SK-N-SH (cell line): ENCODE data around the gene WLS. TPM values are rescaled to one million over a fixed set of nuclear protein-coding genes. Genes with fewer than 3 reads are reported as not detected.

Experiments used
- CTCF ChIA-PET: fragments of 300-600, 350-600 bp; formaldehyde crosslinking; extraction: SDS; loops from one replicate; lab custom pipeline; 2021; lab: Yijun Ruan, JAX
- POLR2A ChIA-PET: fragments of 350-600 bp; sonication (Branson Sonifier 250); formaldehyde crosslinking; extraction: SDS; loops from one replicate; lab custom pipeline; 2020; ENCODE audit warnings: antibody characterized with exemption, inconsistent platforms; lab: Yijun Ruan, JAX
- DNase-seq: peaks from one replicate; pipeline ENCODE4 v3.0.0; 2012
- H2AFZ ChIP-seq: fragments of 200-600 bp; sonication (generic); 2 replicates; pipeline ENCODE4 v1.8.1; 2016; ENCODE audit warnings: antibody characterized with exemption, mild to moderate bottlenecking, low read depth
- H3F3A ChIP-seq: fragments of 200-600 bp; sonication (generic); replicated peaks from 2 replicates; pipeline ENCODE3; 2016; ENCODE audit warnings: antibody characterized with exemption, mild to moderate bottlenecking; ENCODE audit not compliant: insufficient read depth
- H3K27ac ChIP-seq, 2 experiments: fragments of 200-500 bp in 1 of 2; fragments of 200-600 bp in 1 of 2; sonication (Bioruptor generic) in 1 of 2; sonication (generic), shearing (Covaris generic) in 1 of 2; 2 replicates each; pipeline versions ENCODE4 v1.5.1 to v1.6.1; 2014 to 2016; ENCODE audit warnings: low read depth in 2 of 2, inconsistent platforms in 1 of 2, low read length in 1 of 2, mild to moderate bottlenecking in 1 of 2, mixed read lengths in 1 of 2
- H3K27me3 ChIP-seq: fragments of 200-600 bp; sonication (generic), shearing (Covaris generic); 2 replicates; pipeline ENCODE4 v1.6.1; 2016; ENCODE audit warnings: mixed run types; ENCODE audit not compliant: insufficient read depth
- H3K36me3 ChIP-seq, 2 experiments: fragments of 200-500 bp in 1 of 2; fragments of 200-600 bp in 1 of 2; sonication (Bioruptor generic) in 1 of 2; sonication (generic) in 1 of 2; replicated peaks in 1 of 2; 2 replicates each; pipeline versions ENCODE3 to v1.5.1; 2014 to 2016; ENCODE audit warnings: low read length in 1 of 2, mild to moderate bottlenecking in 1 of 2; ENCODE audit not compliant: insufficient read depth in 2 of 2, control insufficient read depth in 1 of 2
- H3K4me1 ChIP-seq, 2 experiments: fragments of 200-500 bp in 1 of 2; fragments of 200-600 bp in 1 of 2; sonication (Bioruptor generic) in 1 of 2; sonication (generic), shearing (Covaris generic) in 1 of 2; 2 replicates each; pipeline versions ENCODE4 v1.5.1 to v1.6.1; 2014 to 2016; ENCODE audit warnings: low read depth in 1 of 2, low read length in 1 of 2, mixed run types in 1 of 2; ENCODE audit not compliant: insufficient read depth in 2 of 2, control insufficient read depth in 1 of 2
- H3K4me2 ChIP-seq: fragments of 200-600 bp; sonication (generic), shearing (Covaris generic); 2 replicates; pipeline ENCODE4 v1.6.1; 2017; ENCODE audit warnings: mixed run types
- H3K4me3 ChIP-seq, 2 experiments: fragments of 200-500 bp in 1 of 2; fragments of 200-600 bp in 1 of 2; sonication (Bioruptor generic) in 1 of 2; sonication (generic), shearing (Covaris generic) in 1 of 2; 2 replicates each; pipeline versions ENCODE4 v1.5.1 to v1.8.1; 2014 to 2016; ENCODE audit warnings: low read depth in 2 of 2, inconsistent platforms in 1 of 2, low read length in 1 of 2, mild to moderate bottlenecking in 1 of 2, mixed read lengths in 1 of 2, moderate library complexity in 1 of 2
- H3K79me2 ChIP-seq: fragments of 200-600 bp; sonication (generic); 2 replicates; pipeline ENCODE4 v1.8.1; 2017; ENCODE audit warnings: mild to moderate bottlenecking; ENCODE audit not compliant: insufficient read depth
- H3K9ac ChIP-seq: fragments of 200-600 bp; sonication (generic); 2 replicates; pipeline ENCODE4 v1.6.1; 2017; ENCODE audit warnings: mixed run types
- H3K9me2 ChIP-seq: fragments of 200-600 bp; sonication (generic); 2 replicates; pipeline ENCODE4 v1.6.1; 2017; ENCODE audit warnings: mixed run types
- H3K9me3 ChIP-seq: fragments of 200-600 bp; sonication (generic); 2 replicates; pipeline ENCODE4 v1.6.1; 2017; ENCODE audit warnings: mixed run types, mild to moderate bottlenecking, moderate library complexity
- H4K20me1 ChIP-seq: fragments of 200-600 bp; sonication (generic); 2 replicates; pipeline ENCODE4 v1.6.1; 2017; ENCODE audit warnings: mild to moderate bottlenecking, mixed run types; ENCODE audit not compliant: insufficient read depth
- CTCF ChIP-seq: fragments of 200-600 bp; sonication (generic); IDR thresholded peaks from 2 replicates; pipeline ENCODE4 v1.6.1; 2017; ENCODE audit warnings: antibody characterized with exemption, mild to moderate bottlenecking, moderate library complexity
- ELF1 ChIP-seq: IDR thresholded peaks from 2 replicates; pipeline ENCODE4 v1.4.0; 2012
- EP300 ChIP-seq, 2 experiments: IDR thresholded peaks; 2 replicates each; pipeline versions ENCODE4 v1.4.0 to v1.6.1; 2012; ENCODE audit warnings: borderline replicate concordance in 1 of 2, low read depth in 1 of 2, low read length in 1 of 2
- EZH2phosphoT487 ChIP-seq: fragments of 200-600 bp; sonication (generic); IDR thresholded peaks from 2 replicates; pipeline ENCODE4 v1.6.1; 2017; ENCODE audit warnings: low read depth, mixed run types, mild to moderate bottlenecking, antibody characterized with exemption, moderate library complexity, borderline replicate concordance
- FOSL2 ChIP-seq: IDR thresholded peaks from 2 replicates; pipeline ENCODE4 v1.4.0; 2012; ENCODE audit warnings: low read depth, mild to moderate bottlenecking, moderate library complexity, borderline replicate concordance
- GABPA ChIP-seq: IDR thresholded peaks from 2 replicates; pipeline ENCODE4 v1.4.0; 2012; ENCODE audit warnings: low read depth, mild to moderate bottlenecking
- MXI1 ChIP-seq: IDR thresholded peaks from 2 replicates; pipeline ENCODE4 v1.6.1; 2012; ENCODE audit warnings: mild to moderate bottlenecking, low read depth, low read length, improper control_type of control experiment
- NFIC ChIP-seq: IDR thresholded peaks from 2 replicates; pipeline ENCODE4 v1.4.0; 2012; ENCODE audit warnings: borderline replicate concordance
- NRF1 ChIP-seq: IDR thresholded peaks from 2 replicates; pipeline ENCODE4 v1.6.1; 2012; ENCODE audit warnings: low read depth, mild to moderate bottlenecking, low read length
- POLR2AphosphoS5 ChIP-seq: IDR thresholded peaks from 2 replicates; pipeline ENCODE4 v1.6.1; 2012; ENCODE audit warnings: low read depth, low read length
- RFX5 ChIP-seq: IDR thresholded peaks from 2 replicates; pipeline ENCODE4 v1.6.1; 2012; ENCODE audit warnings: mild to moderate bottlenecking, improper control_type of control experiment, low read length
- TCF12 ChIP-seq: IDR thresholded peaks from 2 replicates; pipeline ENCODE4 v1.4.0; 2012
- TEAD4 ChIP-seq: IDR thresholded peaks from 2 replicates; pipeline ENCODE4 v1.4.0; 2012; ENCODE audit warnings: mild to moderate bottlenecking, borderline replicate concordance; ENCODE audit not compliant: insufficient read depth
- USF2 ChIP-seq: fragments of 150-350 bp; IDR thresholded peaks from 2 replicates; pipeline ENCODE4 v1.6.1; 2017; ENCODE audit warnings: antibody characterized with exemption, low read length, low read depth, borderline replicate concordance
- WGBS: methylation state at CpG from one replicate; pipeline ENCODE4 v1.1.6; 2017; ENCODE audit warnings: low lambda C conversion rate; 5-methylcytosine and 5-hydroxymethylcytosine counted together
- polyA plus RNA-seq, 3 experiments: library from polyadenylated mRNA; depleted of rRNA; stranded (reverse); fragments of >200 nt; gene quantifications; 2 replicates each; pipeline ENCODE4 v1.2.3, GENCODE V29; 2012
- TF ChIP-seq, protein P1 (sequence below): IDR thresholded peaks from 2 replicates; pipeline ENCODE4 v1.4.0; 2012; ENCODE audit warnings: low read depth, borderline replicate concordance
- TF ChIP-seq, protein P2 (sequence below): IDR thresholded peaks from 2 replicates; pipeline ENCODE4; 2012
- TF ChIP-seq, protein P3 (sequence below): IDR thresholded peaks from 2 replicates; pipeline ENCODE4 v1.4.0; 2012; ENCODE audit warnings: low read depth, borderline replicate concordance

Gene WLS
- polyA plus RNA-seq, 1 of the 3 experiments (the other 2 are of a cell fraction) = 69.0 TPM

DNA sequence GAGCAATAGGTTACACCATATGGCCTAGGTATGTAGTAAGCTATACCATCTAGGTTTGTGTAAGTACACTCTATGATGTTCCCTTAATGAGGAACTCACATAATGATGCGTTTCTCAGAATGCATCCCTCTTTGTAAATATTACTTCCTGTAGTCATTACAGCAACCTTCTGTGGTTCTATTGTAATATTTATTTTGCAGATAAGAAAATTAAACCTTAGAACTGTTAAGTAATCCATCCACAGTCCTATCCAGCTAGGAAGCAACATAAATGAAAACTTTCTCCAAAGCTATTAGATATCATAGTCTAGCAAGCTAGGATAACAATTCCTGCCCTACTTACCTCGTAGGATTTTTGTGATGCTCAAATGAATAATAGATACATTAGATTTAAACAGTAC lies 88.7 kb downstream of the WLS start (continued):
- TF ChIP-seq, protein P1, sequence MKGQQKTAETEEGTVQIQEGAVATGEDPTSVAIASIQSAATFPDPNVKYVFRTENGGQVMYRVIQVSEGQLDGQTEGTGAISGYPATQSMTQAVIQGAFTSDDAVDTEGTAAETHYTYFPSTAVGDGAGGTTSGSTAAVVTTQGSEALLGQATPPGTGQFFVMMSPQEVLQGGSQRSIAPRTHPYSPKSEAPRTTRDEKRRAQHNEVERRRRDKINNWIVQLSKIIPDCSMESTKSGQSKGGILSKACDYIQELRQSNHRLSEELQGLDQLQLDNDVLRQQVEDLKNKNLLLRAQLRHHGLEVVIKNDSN = no peak
- TF ChIP-seq USF2 (no peak), EP300 (IDR thresholded peaks at IDR 0.05; ENCODE audit: borderline replicate concordance in 1 of 2, low read depth in 1 of 2, low read length in 1 of 2) (no peak), GABPA (no peak), RFX5 (no peak), POLR2AphosphoS5 (no peak), ELF1 (no peak), NRF1 (no peak), MXI1 (no peak)
- TF ChIP-seq, protein P2, sequence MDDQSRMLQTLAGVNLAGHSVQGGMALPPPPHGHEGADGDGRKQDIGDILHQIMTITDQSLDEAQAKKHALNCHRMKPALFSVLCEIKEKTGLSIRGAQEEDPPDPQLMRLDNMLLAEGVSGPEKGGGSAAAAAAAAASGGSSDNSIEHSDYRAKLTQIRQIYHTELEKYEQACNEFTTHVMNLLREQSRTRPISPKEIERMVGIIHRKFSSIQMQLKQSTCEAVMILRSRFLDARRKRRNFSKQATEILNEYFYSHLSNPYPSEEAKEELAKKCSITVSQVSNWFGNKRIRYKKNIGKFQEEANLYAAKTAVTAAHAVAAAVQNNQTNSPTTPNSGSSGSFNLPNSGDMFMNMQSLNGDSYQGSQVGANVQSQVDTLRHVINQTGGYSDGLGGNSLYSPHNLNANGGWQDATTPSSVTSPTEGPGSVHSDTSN = no peak

GRCh38 chr1:68142461-68142860 lies 89.9 kb downstream of the WLS start:
- POLR2A ChIA-PET = no interaction called here
- no peaks in the 10 kb centered on the region for H3K27me3 ChIP-seq
- CTCF ChIA-PET = interaction anchor here (1.2 to 2.0 kb wide), 5 partner anchors 10 to 292 kb away, joined by 3 to 7 read pairs (median 5); no protein-coding TSS in a partner anchor
- no peak for TF ChIP-seq TCF12
- H3K36me3 ChIP-seq = peaks cover 56 to 68% of the 10 kb centered on the region in 2 experiments
- WGBS = 92% methylated on average over 3 of the region's 3 CpGs
- no peak overlapping the region for H2AFZ ChIP-seq
- no peak overlapping the region for H3K4me3 ChIP-seq
- no peaks in the 10 kb centered on the region for H3K4me1 ChIP-seq
- no peaks in the 10 kb centered on the region for H3F3A ChIP-seq
- no peak overlapping the region for H3K4me2 ChIP-seq
- no peak for DNase-seq
- no peaks in the 10 kb centered on the region for H4K20me1 ChIP-seq
- H3K9ac ChIP-seq = no peak overlapping the region
- no peaks in the 10 kb centered on the region for H3K9me2 ChIP-seq
- no peaks in the 10 kb centered on the region for H3K9me3 ChIP-seq
- no peaks in the 10 kb centered on the region for H3K79me2 ChIP-seq
- no peak overlapping the region; a peak in 1 of 4 replicates for H3K27ac ChIP-seq

DNA sequence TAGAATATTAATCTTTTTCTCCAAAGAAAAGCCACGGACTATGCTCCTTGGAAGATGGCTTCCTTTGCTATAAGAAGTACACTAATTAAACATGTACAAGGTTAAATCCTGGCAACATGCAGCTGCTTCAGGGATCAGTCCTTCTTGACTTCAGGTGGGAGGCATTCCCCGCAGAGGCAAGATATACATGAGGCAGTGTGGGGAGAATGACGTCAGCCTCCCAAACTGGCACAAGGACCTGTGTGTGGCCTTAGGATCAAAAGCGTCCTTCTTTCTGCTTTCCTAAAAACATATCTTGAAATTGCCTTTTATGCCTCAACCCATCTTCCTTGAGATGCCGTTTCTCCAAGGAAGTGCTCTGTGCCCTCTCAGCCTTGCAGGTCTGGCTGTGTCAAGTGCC lies 90.3 kb downstream of the WLS start:
- no peaks in the 10 kb centered on the region for H3K9me3 ChIP-seq
- ChIA-PET POLR2A (no interaction called here), CTCF (interaction anchor here (1.2 to 2.0 kb wide), 4 partner anchors 10 to 292 kb away, joined by 3 to 7 read pairs (median 6); no protein-coding TSS in a partner anchor)
- H3K36me3 ChIP-seq = peaks cover 56 to 68% of the 10 kb centered on the region in 2 experiments
- H2AFZ ChIP-seq = no peak overlapping the region
- H3K4me1 ChIP-seq = no peaks in the 10 kb centered on the region
- no peak overlapping the region for H3K9ac ChIP-seq
- H3K27me3 ChIP-seq = no peaks in the 10 kb centered on the region
- DNase-seq = no peak
- H3F3A ChIP-seq = no peaks in the 10 kb centered on the region
- H3K4me3 ChIP-seq = no peak overlapping the region
- no peak overlapping the region for H3K4me2 ChIP-seq
- 97% methylated on average over 5 of the region's 5 CpGs for WGBS
- H4K20me1 ChIP-seq = no peaks in the 10 kb centered on the region
- H3K27ac ChIP-seq = no peak overlapping the region; a peak in 1 of 4 replicates
- no peaks in the 10 kb centered on the region for H3K9me2 ChIP-seq
- H3K79me2 ChIP-seq = no peaks in the 10 kb centered on the region
- TF ChIP-seq NFIC (no peak), CTCF (no peak), EP300 (IDR thresholded peaks at IDR 0.05; ENCODE audit: borderline replicate concordance in 1 of 2, low read depth in 1 of 2, low read length in 1 of 2) (no peak), FOSL2 (no peak), TEAD4 (no peak), MXI1 (no peak), ELF1 (no peak), EZH2phosphoT487 (no peak)
- TF ChIP-seq, protein P1 = no peak
- TF ChIP-seq, protein P3, sequence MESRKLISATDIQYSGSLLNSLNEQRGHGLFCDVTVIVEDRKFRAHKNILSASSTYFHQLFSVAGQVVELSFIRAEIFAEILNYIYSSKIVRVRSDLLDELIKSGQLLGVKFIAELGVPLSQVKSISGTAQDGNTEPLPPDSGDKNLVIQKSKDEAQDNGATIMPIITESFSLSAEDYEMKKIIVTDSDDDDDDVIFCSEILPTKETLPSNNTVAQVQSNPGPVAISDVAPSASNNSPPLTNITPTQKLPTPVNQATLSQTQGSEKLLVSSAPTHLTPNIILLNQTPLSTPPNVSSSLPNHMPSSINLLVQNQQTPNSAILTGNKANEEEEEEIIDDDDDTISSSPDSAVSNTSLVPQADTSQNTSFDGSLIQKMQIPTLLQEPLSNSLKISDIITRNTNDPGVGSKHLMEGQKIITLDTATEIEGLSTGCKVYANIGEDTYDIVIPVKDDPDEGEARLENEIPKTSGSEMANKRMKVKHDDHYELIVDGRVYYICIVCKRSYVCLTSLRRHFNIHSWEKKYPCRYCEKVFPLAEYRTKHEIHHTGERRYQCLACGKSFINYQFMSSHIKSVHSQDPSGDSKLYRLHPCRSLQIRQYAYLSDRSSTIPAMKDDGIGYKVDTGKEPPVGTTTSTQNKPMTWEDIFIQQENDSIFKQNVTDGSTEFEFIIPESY = no peak
